Activated CD4-positive, alpha-beta memory T cell treated with anti-CD3 and anti-CD28 coated beads for 36 hours (primary cell): Measurements from ENCODE around the gene CDC42EP3. TPM values are rescaled to one million over a fixed set of nuclear protein-coding genes. Genes with fewer than 3 reads are reported as not detected.

Source experiments
- CTCF ChIA-PET: fragments of 350-600 bp; sonication (Branson Sonifier 250); formaldehyde crosslinking; loops from one replicate; lab custom pipeline; 2021; ENCODE audit warnings: antibody characterized with exemption, inconsistent platforms; lab: Charles Lee
- POLR2A ChIA-PET: fragments of 350-600 bp; sonication (Branson Sonifier 250); formaldehyde crosslinking; loops from one replicate; lab custom pipeline; 2021; ENCODE audit warnings: antibody characterized with exemption; lab: Charles Lee
- DNase-seq: peaks from one replicate; pipeline ENCODE4 v3.0.0-alpha.2; 2020
- H3K27ac Mint-ChIP-seq: one replicate; pipeline ENCODE4 v1.8.0; 2021; ENCODE audit warnings: mixed read lengths
- H3K27me3 Mint-ChIP-seq: one replicate; pipeline ENCODE4 v1.8.0; 2021; ENCODE audit warnings: mixed read lengths
- H3K36me3 Mint-ChIP-seq: one replicate; pipeline ENCODE4 v1.8.0; 2021; ENCODE audit warnings: mixed read lengths
- H3K4me1 Mint-ChIP-seq: one replicate; pipeline ENCODE4 v1.8.0; 2021; ENCODE audit warnings: low read depth, mixed read lengths
- H3K4me3 Mint-ChIP-seq: one replicate; pipeline ENCODE4 v1.8.0; 2021; ENCODE audit warnings: mild to moderate bottlenecking, mixed read lengths
- H3K9me3 Mint-ChIP-seq: one replicate; pipeline ENCODE4 v1.8.0; 2021; ENCODE audit warnings: mixed read lengths
- intact Hi-C: fragments of 100-400 bp; cut with micrococcal nuclease; formaldehyde crosslinking; loops from one replicate; pipeline ENCODE4 v1.15.1; 2023
- total RNA-seq, 2 experiments: library from RNA; stranded (reverse); gene quantifications; one replicate each; pipeline ENCODE4 v1.2.3, GENCODE V29; 2021

CDC42EP3 gene
- total RNA-seq, 2 experiments from 2014 or later = 24.0 to 24.8 TPM

DNA sequence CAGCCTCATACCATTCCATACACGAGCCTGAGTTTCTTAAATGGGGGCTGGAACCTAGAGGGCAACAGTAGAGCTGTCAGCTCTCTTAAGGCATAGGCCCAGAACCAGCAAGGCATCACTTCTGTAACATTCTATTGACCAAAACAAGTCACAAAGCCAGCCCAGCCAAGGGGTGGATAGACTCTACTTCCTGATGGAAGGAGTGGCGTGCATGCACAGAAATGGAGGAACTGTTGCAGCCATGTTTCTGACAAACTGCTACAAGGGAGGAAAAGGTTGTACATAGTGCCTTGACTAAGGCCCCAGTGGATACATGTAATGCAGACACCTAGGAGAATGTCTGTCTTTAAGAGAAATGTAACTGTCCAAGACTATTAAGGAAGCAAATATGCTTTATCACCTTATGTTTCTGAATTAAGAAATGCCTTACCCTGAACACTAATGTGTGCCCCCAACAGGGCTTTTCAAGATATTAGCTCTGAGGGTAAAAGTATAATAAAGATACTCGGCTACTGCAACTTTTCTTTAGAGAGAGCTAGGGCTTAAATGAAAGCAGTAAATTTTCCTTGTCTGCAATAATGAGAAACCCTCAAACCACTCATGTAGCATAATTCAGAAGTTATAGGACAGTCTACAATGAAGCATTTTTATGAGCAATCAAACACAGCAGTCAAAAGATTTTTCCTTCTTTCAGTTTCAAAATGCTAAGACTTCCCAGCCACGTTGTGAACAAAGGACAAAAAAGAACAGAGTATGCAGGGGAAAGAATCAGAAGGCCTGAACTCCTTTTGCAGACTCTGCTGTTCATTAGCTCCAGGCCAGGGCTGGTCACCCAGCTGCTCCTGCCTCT lies 35.1 kb upstream of the CDC42EP3 start:
- ChIA-PET POLR2A (no interaction called here), CTCF (no interaction called here)
- H3K9me3 Mint-ChIP-seq = peaks cover 5% of the 10 kb centered on the region
- H3K4me1 Mint-ChIP-seq = peaks cover 26% of the 10 kb centered on the region
- H3K4me3 Mint-ChIP-seq = no peak overlapping the region
- no peaks in the 10 kb centered on the region for H3K27me3 Mint-ChIP-seq
- no peak for DNase-seq
- intact Hi-C loops = no loop called here
- no peak overlapping the region for H3K27ac Mint-ChIP-seq
- H3K36me3 Mint-ChIP-seq = no peaks in the 10 kb centered on the region

DNA sequence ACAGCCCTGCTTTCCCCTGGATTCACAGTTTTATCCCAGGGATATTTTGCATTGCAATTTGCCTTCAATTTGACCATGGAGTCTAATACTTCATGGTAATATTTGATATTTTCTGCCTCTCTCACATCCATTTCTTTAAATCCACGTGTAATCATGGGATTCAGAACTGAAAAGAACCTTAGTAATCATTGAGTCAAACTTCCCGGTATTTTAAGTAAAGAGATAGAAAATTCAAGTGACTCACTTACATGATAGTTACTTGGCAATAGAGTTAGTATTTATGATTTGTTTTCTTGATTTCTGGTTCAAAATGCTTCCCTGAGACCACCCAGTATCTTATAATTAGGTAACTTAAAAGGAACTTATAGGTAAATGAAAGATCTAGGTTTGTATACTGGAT lies 33.7 kb upstream of the CDC42EP3 start:
- DNase-seq = no peak
- CTCF ChIA-PET = no interaction called here
- peaks cover 16% of the 10 kb centered on the region for H3K4me1 Mint-ChIP-seq
- H3K4me3 Mint-ChIP-seq = no peak overlapping the region
- no peak overlapping the region for H3K27ac Mint-ChIP-seq
- H3K9me3 Mint-ChIP-seq = peaks cover 9% of the 10 kb centered on the region
- no peaks in the 10 kb centered on the region for H3K27me3 Mint-ChIP-seq
- POLR2A ChIA-PET = no interaction called here
- H3K36me3 Mint-ChIP-seq = no peaks in the 10 kb centered on the region
- intact Hi-C loops = no loop called here

DNA sequence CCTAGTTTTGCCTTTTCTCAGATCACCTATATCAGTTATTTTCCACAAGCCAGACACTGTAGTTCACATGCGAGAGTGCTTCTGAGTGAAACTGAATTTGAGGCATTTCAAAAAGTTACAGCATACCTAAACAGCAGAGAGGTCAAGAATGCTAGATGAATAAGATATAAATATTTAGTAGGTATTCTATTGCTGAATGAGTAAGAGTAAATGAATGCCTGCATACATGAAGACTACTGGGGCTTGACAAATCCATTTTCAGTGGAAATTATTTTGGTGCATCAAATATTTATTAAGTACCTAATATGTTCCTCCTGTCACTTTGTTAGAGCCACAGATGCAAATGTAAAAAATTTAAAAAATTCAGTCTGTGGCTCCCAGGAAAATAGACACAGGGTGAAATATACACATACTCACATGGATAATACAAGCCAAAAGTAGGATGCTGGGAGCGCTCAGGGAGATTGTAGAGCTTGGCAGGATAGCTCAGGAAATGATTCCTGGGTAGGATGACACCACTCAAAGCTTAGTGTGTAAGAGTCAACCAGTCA lies 27.6 kb upstream of the CDC42EP3 start:
- ChIA-PET CTCF (no interaction called here), POLR2A (no interaction called here)
- Mint-ChIP-seq H3K9me3 (peaks cover 9% of the 10 kb centered on the region), H3K36me3 (no peaks in the 10 kb centered on the region), H3K27ac (no peak overlapping the region), H3K4me3 (no peak overlapping the region), H3K4me1 (no peaks in the 10 kb centered on the region), H3K27me3 (no peaks in the 10 kb centered on the region)
- intact Hi-C loops = no loop called here
- no peak for DNase-seq

DNA sequence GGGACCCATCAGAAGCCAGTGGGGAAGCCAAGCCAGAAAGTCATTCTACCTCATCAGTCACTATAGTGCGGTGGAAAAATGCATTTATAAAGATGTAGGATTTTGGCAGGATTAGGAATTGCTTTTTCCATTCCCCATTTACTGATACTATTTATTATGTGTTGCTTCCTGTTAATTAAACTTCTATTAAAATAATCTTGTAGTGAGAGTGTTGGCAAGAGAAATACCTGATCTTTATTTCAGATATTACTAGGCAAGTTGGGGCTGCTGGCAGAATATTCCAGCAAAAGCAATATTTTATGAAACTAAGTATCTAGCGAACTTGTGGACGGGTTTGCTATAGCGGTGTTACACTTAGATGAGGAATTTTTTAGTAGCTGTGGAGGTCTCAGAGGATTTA lies 23.9 kb upstream of the CDC42EP3 start:
- H3K4me1 Mint-ChIP-seq = no peaks in the 10 kb centered on the region
- no peak for DNase-seq
- H3K27ac Mint-ChIP-seq = no peak overlapping the region
- ChIA-PET CTCF (interaction anchor here (1.2 kb wide), 1 partner anchor 182 kb away, joined by 4 read pairs; no protein-coding TSS in a partner anchor), POLR2A (no interaction called here)
- no peaks in the 10 kb centered on the region for H3K27me3 Mint-ChIP-seq
- H3K36me3 Mint-ChIP-seq = no peaks in the 10 kb centered on the region
- intact Hi-C loops = no loop called here
- no peak overlapping the region for H3K4me3 Mint-ChIP-seq
- H3K9me3 Mint-ChIP-seq = no peaks in the 10 kb centered on the region

DNA sequence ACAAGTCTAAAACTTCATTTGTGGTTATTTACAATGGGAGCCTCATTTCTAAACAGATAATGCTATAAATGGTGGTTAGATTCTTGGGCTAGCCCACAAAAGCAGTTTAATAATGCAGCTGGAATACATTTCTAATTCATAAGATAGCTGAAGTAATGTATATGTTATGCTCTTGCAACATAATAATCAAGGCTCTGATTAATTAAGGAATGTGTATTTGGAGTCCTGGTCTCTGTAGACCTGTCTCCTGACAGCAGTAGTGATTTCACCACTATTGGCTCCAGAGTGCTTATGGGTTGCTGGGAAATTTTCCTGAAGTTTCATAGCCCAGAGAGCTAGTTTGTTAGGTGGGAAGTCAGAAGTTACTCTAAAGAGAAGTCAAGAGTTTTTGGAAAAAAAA lies 21.3 kb upstream of the CDC42EP3 start:
- DNase-seq = no peak
- CTCF ChIA-PET = no interaction called here
- no peaks in the 10 kb centered on the region for H3K36me3 Mint-ChIP-seq
- H3K9me3 Mint-ChIP-seq = no peaks in the 10 kb centered on the region
- peaks cover 4% of the 10 kb centered on the region for H3K4me1 Mint-ChIP-seq
- H3K4me3 Mint-ChIP-seq = no peak overlapping the region
- no peaks in the 10 kb centered on the region for H3K27me3 Mint-ChIP-seq
- intact Hi-C loops = no loop called here
- POLR2A ChIA-PET = interaction anchor here (0.6 kb wide), 1 partner anchor 52 kb away, joined by 3 read pairs; no protein-coding TSS in a partner anchor
- no peak overlapping the region for H3K27ac Mint-ChIP-seq

DNA sequence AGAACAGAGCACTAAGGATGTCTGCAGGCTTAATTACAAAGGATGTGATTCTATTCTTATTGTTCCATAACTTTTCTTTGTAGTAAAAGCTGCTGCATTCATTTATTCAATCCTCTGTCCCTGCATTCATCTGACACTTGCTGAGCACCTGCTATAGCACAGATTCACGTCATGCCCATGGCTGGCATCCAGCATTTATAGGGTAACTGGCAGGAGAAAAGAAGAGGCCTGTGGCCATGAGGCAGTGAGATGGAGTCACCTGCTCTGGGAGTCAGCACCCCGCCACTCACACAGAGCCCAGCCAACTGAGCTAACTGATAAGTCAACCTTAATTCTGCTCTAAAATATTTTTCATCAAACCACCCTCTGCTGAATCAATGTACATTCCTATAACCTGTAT lies 18.3 kb upstream of the CDC42EP3 start:
- no peak for DNase-seq
- Mint-ChIP-seq H3K4me1 (peaks cover 16% of the 10 kb centered on the region), H3K36me3 (no peaks in the 10 kb centered on the region), H3K27ac (no peak overlapping the region), H3K4me3 (no peak overlapping the region), H3K9me3 (no peaks in the 10 kb centered on the region), H3K27me3 (no peaks in the 10 kb centered on the region)
- POLR2A ChIA-PET = no interaction called here
- CTCF ChIA-PET = no interaction called here
- intact Hi-C loops = loop anchor here (10.0 kb wide), 1 partner anchor 1225 kb away; no protein-coding TSS in a partner anchor

DNA sequence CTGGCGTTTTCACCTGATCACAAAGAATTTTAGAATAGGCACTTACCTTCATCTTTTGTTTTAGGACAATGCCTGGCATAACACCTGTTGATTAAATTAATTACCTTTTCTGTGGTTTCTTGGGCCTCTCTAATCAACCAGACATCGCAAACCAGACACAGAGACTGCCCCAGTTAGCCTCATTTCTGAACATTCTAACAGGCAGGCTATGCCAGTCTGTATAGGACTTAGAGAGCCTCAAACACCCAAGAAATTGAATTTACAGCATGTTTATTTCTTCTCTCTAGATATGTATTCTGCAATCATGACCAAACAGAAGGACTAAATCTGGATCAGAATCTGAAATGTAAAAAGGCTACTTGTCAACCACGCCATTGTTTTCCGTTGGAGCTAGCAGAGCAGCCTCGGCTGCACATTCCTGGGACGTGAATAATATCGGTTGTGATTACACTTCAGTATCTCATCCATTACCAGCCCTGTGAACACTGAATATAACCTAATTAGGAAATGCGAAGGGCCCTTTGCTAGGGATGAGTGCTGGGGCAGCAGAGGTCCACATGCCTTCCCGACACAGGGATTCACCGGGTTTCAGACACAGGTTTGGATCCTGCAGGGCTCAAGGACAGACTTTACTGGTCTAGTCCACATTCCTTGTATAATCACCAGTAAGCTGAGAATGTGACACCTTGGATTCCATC lies 17.5 kb upstream of the CDC42EP3 start:
- H3K27me3 Mint-ChIP-seq = no peaks in the 10 kb centered on the region
- peaks cover 23% of the 10 kb centered on the region for H3K4me1 Mint-ChIP-seq
- H3K4me3 Mint-ChIP-seq = no peak overlapping the region
- H3K36me3 Mint-ChIP-seq = no peaks in the 10 kb centered on the region
- no peak for DNase-seq
- ChIA-PET POLR2A (no interaction called here), CTCF (no interaction called here)
- no peak overlapping the region for H3K27ac Mint-ChIP-seq
- intact Hi-C loops = loop anchor here (10.0 kb wide), 1 partner anchor 1224 kb away; no protein-coding TSS in a partner anchor
- no peaks in the 10 kb centered on the region for H3K9me3 Mint-ChIP-seq

DNA sequence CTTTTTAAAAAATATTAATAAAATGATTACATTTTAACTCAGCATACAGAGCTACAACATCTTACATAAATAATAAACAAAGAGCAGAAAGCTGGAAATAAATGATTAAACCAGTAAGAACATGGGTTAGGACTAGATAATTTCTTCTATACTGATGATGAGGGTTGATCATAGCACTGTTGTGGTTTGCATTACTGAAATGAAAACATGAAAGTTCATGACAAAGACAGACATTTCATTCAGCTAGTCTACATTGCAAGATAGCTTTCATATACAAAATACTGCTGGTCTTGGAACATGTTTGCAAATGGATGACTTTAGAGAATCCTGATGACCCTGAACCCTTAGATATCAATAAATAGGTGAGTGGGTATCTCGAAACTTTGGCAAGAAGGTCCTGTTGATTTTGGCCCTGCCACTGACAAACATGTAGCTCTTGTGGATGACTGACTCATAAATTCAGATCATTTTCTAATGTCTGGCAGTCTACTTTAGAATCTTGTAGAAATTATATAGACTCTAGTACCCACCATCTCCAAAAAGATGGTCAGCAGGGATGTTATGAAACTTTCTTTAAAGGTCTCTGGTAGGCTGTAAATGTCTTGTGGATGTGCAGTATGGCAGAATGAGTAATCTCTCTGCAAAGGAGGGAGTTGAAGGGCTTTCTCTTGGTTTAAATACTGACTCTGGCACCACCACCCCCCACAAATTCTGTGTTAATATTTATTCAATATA lies 15.5 kb upstream of the CDC42EP3 start:
- Mint-ChIP-seq H3K4me1 (peaks cover 39% of the 10 kb centered on the region), H3K27ac (no peak overlapping the region), H3K36me3 (no peaks in the 10 kb centered on the region), H3K9me3 (no peaks in the 10 kb centered on the region), H3K27me3 (no peaks in the 10 kb centered on the region), H3K4me3 (no peak overlapping the region)
- ChIA-PET POLR2A (interaction anchor here (1.2 kb wide), 1 partner anchor 15 kb away, joined by 4 read pairs; no protein-coding TSS in a partner anchor), CTCF (interaction anchor here (1.2 to 1.3 kb wide), 2 partner anchors 189 to 191 kb away, joined by 4 to 5 read pairs; no protein-coding TSS in a partner anchor)
- intact Hi-C loops = loop anchor here (10.0 kb wide), 1 partner anchor 1222 kb away; no protein-coding TSS in a partner anchor
- DNase-seq = no peak

DNA sequence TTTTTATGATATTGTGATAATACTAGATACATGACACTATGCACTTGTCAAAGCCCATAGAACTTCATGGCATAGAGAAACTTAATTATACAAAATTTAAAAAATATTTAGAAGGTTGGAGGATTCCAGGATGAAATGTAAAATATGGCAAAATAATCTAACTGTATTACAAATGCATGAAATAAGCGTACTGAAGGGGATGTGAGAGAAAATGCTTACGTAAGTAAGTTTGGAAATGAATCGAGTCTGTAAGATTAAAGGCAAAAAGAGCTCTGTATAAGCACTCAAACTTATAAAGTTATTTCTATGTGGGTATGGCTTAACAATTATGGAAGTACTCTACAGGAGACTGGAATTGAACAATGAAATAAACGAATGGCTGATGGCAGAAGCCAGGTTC lies 13.4 kb upstream of the CDC42EP3 start:
- intact Hi-C loops = loop anchor here (1.0 to 10.0 kb wide), 7 partner anchors 13 to 1220 kb away; no protein-coding TSS in a partner anchor
- Mint-ChIP-seq H3K36me3 (no peaks in the 10 kb centered on the region), H3K27me3 (no peaks in the 10 kb centered on the region), H3K4me1 (peaks cover 39% of the 10 kb centered on the region), H3K4me3 (no peak overlapping the region), H3K9me3 (no peaks in the 10 kb centered on the region), H3K27ac (no peak overlapping the region)
- POLR2A ChIA-PET = interaction anchor here (0.9 kb wide), 1 partner anchor 14 kb away, joined by 3 read pairs; the partner anchor contains the start of gene CDC42EP3
- CTCF ChIA-PET = interaction anchor here (1.4 kb wide), 1 partner anchor 192 kb away, joined by 4 read pairs; no protein-coding TSS in a partner anchor
- no peak for DNase-seq

DNA sequence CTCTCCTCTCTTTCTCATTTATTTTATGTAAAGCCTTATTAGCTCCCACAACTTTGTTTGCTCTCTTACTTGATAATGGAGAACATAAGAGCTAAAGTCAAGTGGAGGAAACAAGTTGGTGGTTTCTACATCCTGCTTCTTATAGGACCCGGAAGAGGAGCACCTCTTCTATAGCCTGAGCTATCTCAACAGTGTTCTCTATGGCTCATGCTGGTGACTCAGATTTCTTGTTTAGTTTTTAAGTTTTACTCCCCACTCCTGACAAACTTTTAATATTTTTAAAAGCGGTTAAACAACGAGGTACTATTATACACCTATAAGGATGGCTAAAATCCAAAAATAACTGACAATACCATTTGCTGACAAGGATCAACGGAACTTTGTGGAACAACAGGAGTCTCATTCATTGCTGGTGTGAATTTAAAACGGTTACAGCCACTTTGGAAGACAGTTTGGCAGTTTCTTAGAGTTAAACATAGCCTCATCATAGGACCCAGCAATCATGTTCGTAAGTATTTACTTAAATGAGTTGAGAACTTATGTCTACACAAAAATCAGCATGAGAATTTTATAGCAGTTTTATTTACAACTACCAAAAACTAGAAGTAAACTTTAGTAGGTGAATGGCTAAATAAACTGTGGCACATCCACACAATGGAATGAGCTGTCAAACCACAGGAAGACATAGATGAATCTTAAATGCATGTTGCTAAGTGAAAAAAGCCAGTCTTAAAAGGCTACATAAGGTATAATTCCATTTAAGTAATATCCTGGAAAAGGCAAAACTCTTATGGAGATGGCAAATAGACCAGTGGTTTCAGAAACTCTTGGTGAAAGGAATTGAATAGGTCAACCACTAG lies 12.7 kb upstream of the CDC42EP3 start:
- CTCF ChIA-PET = interaction anchor here (1.0 to 1.4 kb wide), 3 partner anchors 27 to 193 kb away, joined by 3 to 4 read pairs (median 4); no protein-coding TSS in a partner anchor
- no peak for DNase-seq
- intact Hi-C loops = loop anchor here (1.0 to 10.0 kb wide), 7 partner anchors 12 to 1219 kb away; no protein-coding TSS in a partner anchor
- H3K27me3 Mint-ChIP-seq = no peaks in the 10 kb centered on the region
- POLR2A ChIA-PET = interaction anchor here (0.9 to 1.2 kb wide), 3 partner anchors 12 to 13 kb away, joined by 3 to 4 read pairs (median 3); partner anchors contain the start of gene CDC42EP3
- peak overlapping the region; percentile 4 for H3K4me3 Mint-ChIP-seq
- H3K27ac Mint-ChIP-seq = peak overlapping the region; percentile 85
- H3K36me3 Mint-ChIP-seq = no peaks in the 10 kb centered on the region
- no peaks in the 10 kb centered on the region for H3K9me3 Mint-ChIP-seq
- H3K4me1 Mint-ChIP-seq = peaks cover 39% of the 10 kb centered on the region
